HepG2 (cell line): ENCODE results near the gene KIF5B.

Experiments
- ISX ChIP-seq: sonication (generic); formaldehyde crosslinking; conservative IDR thresholded peaks from 2 replicates; pipeline ENCODE4 v1.5.0; 2020; ENCODE audit warnings: missing genetic modification reagents
- PHF21A ChIP-seq: sonication (generic); formaldehyde crosslinking; IDR thresholded peaks from 2 replicates; pipeline ENCODE4 v1.5.0; 2020; ENCODE audit warnings: mild to moderate bottlenecking, missing genetic modification reagents
- ZFP37 ChIP-seq: sonication (generic); formaldehyde crosslinking; IDR thresholded peaks from 2 replicates; pipeline ENCODE4 v1.4.0; 2020; ENCODE audit warnings: missing genetic modification reagents, borderline replicate concordance
- ZNF24 ChIP-seq: fragments of 450-650 bp; IDR thresholded peaks from 2 replicates; pipeline ENCODE4 v1.6.1; 2017; ENCODE audit warnings: antibody characterized with exemption, mild to moderate bottlenecking
- ZNF557 ChIP-seq: sonication (generic); formaldehyde crosslinking; IDR thresholded peaks from 2 replicates; pipeline ENCODE4 v1.4.0; 2020; ENCODE audit warnings: missing genetic modification reagents
- TF ChIP-seq, protein P1 (sequence below): sonication (generic); formaldehyde crosslinking; IDR thresholded peaks from 2 replicates; pipeline ENCODE4 v1.8.0; 2022; ENCODE audit warnings: mild to moderate bottlenecking, missing genetic modification reagents, borderline replicate concordance
- TF ChIP-seq, protein P2 (sequence below): sonication (generic); formaldehyde crosslinking; IDR thresholded peaks from 2 replicates; pipeline ENCODE4 v1.5.0; 2020; ENCODE audit warnings: mild to moderate bottlenecking, missing genetic modification reagents, moderate library complexity
- TF ChIP-seq, protein P3 (sequence below): sonication (generic); formaldehyde crosslinking; IDR thresholded peaks from 2 replicates; pipeline ENCODE4 v1.4.0; 2020; ENCODE audit warnings: missing genetic modification reagents, mild to moderate bottlenecking, borderline replicate concordance
- TF ChIP-seq, protein P4 (sequence below): sonication (generic); formaldehyde crosslinking; IDR thresholded peaks from 2 replicates; pipeline ENCODE4 v1.4.0; 2020; ENCODE audit warnings: missing genetic modification reagents

DNA sequence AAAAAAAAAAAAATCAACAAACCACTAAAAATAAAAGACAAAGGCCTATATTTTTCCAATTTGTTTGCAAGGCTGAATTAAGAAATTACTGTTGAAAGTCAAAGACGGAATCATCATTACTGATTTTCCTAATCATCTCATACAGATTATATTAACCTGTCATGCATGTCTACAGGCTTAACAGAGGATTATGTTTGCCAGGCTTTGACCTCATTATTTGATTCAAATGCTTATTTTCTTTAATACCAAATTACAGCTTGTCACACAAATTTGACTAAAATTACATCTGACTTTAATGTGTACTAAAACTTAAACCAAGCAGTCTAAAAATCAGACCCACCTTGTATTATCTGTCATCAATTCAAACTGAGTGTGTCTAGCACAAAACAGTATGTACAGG, 21.2 kb downstream of the KIF5B start:
- TF ChIP-seq, protein P1, sequence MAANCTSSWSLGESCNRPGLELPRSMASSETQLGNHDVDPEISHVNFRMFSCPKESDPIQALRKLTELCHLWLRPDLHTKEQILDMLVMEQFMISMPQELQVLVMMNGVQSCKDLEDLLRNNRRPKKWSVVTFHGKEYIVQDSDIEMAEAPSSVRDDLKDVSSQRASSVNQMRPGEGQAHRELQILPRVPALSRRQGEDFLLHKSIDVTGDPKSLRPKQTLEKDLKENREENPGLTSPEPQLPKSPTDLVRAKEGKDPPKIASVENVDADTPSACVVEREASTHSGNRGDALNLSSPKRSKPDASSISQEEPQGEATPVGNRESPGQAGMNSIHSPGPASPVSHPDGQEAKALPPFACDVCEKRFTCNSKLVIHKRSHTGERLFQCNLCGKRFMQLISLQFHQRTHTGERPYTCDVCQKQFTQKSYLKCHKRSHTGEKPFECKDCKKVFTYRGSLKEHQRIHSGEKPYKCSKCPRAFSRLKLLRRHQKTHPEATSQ (CRISPR knock-in tag) = no peak
- TF ChIP-seq, protein P2, sequence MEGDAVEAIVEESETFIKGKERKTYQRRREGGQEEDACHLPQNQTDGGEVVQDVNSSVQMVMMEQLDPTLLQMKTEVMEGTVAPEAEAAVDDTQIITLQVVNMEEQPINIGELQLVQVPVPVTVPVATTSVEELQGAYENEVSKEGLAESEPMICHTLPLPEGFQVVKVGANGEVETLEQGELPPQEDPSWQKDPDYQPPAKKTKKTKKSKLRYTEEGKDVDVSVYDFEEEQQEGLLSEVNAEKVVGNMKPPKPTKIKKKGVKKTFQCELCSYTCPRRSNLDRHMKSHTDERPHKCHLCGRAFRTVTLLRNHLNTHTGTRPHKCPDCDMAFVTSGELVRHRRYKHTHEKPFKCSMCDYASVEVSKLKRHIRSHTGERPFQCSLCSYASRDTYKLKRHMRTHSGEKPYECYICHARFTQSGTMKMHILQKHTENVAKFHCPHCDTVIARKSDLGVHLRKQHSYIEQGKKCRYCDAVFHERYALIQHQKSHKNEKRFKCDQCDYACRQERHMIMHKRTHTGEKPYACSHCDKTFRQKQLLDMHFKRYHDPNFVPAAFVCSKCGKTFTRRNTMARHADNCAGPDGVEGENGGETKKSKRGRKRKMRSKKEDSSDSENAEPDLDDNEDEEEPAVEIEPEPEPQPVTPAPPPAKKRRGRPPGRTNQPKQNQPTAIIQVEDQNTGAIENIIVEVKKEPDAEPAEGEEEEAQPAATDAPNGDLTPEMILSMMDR (CRISPR knock-in tag) = no peak
- TF ChIP-seq, protein P3, sequence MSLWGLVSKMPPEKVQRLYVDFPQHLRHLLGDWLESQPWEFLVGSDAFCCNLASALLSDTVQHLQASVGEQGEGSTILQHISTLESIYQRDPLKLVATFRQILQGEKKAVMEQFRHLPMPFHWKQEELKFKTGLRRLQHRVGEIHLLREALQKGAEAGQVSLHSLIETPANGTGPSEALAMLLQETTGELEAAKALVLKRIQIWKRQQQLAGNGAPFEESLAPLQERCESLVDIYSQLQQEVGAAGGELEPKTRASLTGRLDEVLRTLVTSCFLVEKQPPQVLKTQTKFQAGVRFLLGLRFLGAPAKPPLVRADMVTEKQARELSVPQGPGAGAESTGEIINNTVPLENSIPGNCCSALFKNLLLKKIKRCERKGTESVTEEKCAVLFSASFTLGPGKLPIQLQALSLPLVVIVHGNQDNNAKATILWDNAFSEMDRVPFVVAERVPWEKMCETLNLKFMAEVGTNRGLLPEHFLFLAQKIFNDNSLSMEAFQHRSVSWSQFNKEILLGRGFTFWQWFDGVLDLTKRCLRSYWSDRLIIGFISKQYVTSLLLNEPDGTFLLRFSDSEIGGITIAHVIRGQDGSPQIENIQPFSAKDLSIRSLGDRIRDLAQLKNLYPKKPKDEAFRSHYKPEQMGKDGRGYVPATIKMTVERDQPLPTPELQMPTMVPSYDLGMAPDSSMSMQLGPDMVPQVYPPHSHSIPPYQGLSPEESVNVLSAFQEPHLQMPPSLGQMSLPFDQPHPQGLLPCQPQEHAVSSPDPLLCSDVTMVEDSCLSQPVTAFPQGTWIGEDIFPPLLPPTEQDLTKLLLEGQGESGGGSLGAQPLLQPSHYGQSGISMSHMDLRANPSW (CRISPR knock-in tag) = no peak
- TF ChIP-seq ZNF24 = no peak
- no peak for TF ChIP-seq ZFP37 (CRISPR knock-in tag)
- TF ChIP-seq, protein P4, sequence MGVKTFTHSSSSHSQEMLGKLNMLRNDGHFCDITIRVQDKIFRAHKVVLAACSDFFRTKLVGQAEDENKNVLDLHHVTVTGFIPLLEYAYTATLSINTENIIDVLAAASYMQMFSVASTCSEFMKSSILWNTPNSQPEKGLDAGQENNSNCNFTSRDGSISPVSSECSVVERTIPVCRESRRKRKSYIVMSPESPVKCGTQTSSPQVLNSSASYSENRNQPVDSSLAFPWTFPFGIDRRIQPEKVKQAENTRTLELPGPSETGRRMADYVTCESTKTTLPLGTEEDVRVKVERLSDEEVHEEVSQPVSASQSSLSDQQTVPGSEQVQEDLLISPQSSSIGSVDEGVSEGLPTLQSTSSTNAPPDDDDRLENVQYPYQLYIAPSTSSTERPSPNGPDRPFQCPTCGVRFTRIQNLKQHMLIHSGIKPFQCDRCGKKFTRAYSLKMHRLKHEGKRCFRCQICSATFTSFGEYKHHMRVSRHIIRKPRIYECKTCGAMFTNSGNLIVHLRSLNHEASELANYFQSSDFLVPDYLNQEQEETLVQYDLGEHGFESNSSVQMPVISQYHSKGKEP (CRISPR knock-in tag) = no peak
- no peak for TF ChIP-seq PHF21A (CRISPR knock-in tag)
- no peak for TF ChIP-seq ISX (CRISPR knock-in tag)
- TF ChIP-seq ZNF557 = no peak
